ENCODE measurements around the gene GINS2. TPM values are rescaled to one million over a fixed set of nuclear protein-coding genes. Genes with fewer than 3 reads are reported as not detected.

The GINS2 gene
- total and polyA plus RNA-seq, 12 donors: 0.20 to 2.8 (median 0.72) TPM

DNA sequence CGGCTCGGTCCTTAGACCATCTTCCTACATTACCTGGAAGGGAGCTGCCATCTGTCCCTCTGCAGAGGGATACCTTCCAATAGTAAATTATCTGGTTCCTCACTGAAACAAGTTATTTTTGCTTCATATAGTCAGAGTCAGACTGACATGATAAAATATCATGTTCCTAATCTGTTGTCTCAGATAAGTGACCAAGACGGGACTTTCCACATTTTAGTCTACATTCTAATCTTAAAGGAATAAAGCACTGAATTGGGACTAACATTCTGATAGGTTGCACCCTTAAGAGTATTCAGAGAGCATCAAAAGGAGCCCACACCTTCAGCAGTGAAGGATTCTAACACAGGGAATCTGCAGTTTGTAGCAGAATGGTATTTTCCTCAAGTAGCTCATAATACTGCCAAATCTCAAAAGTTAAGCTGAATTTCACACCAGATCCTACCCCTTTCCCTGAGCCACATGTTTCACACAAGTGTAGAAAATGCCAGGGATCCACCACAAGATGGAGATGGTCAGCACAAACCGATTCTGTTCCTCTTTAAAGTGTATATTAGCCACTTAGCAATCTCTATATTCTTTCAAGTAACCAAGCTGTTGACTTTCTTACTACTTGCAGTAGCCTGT is 13.4 kb downstream of the GINS2 start:
- intact Hi-C loops (cut with DNase I): loop anchor here in 1 of 10 donors (5.0 kb wide), 1 partner anchor 42 kb away; no protein-coding TSS in a partner anchor

DNA sequence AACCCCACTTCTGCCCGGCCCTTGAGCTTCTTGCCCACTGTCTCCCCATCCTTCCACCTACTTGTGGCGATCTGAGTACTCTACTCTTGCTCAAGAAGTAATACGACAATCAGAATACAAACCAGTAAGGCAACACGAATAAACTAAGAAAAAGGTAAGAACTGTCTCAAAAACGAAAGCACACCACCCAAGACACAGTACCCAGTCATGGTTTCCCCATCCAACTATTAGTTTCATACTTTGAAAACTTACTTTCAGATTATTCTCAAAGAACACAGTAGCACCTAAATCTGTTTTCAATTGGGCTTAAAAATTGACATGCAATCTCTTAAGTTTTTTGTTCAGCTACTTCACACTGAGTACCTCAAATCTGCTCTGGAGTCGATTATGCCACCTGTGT is 13.9 kb downstream of the GINS2 start:
- H3K9me3 ChIP-seq: no peaks in the 10 kb centered on the region
- intact Hi-C loops (cut with DNase I): loop anchor here in 2 of 10 donors (5.0 kb wide), 1 partner anchor 42 kb away; no protein-coding TSS in a partner anchor
- H3K36me3 ChIP-seq: peaks cover 0 to 94% (median 16%) of the 10 kb centered on the region in 9 donors
- peak overlapping the region in 6 of 10 donors; percentile 19 to 72 (median 54) for H3K27ac ChIP-seq
- H3K27me3 ChIP-seq: no peaks in the 10 kb centered on the region
- peaks cover 2 to 27% (median 14%) of the 10 kb centered on the region in 9 donors for H3K4me1 ChIP-seq
- ATAC-seq (no peak), DNase-seq (no peak)
- WGBS, 2 donors: 93 to 95% methylated on average over 6 of the region's 6 CpGs
- TF ChIP-seq, protein P1, sequence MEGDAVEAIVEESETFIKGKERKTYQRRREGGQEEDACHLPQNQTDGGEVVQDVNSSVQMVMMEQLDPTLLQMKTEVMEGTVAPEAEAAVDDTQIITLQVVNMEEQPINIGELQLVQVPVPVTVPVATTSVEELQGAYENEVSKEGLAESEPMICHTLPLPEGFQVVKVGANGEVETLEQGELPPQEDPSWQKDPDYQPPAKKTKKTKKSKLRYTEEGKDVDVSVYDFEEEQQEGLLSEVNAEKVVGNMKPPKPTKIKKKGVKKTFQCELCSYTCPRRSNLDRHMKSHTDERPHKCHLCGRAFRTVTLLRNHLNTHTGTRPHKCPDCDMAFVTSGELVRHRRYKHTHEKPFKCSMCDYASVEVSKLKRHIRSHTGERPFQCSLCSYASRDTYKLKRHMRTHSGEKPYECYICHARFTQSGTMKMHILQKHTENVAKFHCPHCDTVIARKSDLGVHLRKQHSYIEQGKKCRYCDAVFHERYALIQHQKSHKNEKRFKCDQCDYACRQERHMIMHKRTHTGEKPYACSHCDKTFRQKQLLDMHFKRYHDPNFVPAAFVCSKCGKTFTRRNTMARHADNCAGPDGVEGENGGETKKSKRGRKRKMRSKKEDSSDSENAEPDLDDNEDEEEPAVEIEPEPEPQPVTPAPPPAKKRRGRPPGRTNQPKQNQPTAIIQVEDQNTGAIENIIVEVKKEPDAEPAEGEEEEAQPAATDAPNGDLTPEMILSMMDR (IDR thresholded peaks at IDR 0.05): no peak
- H3K4me3 ChIP-seq: no peak overlapping the region

More for the DNA sequence above, 13.4 kb downstream of the GINS2 start:
- Histone ChIP-seq H3K9me3 (no peaks in the 10 kb centered on the region), H3K36me3 (peaks cover 0 to 89% (median 14%) of the 10 kb centered on the region in 9 donors), H3K4me1 (peaks cover 2 to 27% (median 14%) of the 10 kb centered on the region in 9 donors), H3K4me3 (no peak overlapping the region), H3K27me3 (no peaks in the 10 kb centered on the region), H3K27ac (no peak overlapping the region)
- 63 to 70% methylated on average over 4 of the region's 4 CpGs for WGBS, 2 donors
- ATAC-seq (no peak), DNase-seq (no peak)
- TF ChIP-seq, protein P1 (IDR thresholded peaks at IDR 0.05): peak in 7 of 9 donors; percentile 5 to 52 (median 44)

DNA sequence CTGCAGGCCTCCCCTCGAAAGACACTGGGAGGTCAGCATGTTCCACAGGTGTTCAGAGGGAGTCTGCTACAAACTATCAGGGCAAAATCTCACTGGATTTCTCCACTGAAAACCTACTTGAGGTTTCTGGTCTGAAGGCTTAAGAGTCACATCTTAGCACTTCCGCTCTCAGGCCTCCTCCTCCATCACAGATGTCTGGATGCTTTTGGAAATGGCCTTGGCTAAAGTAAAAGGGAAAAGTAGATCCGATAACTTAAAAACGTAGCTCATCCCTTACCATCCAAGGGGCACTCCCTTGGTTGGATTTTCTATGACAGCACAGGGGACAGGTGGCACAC is 14.4 kb downstream of the GINS2 start:
- H3K4me1 ChIP-seq: peaks cover 2 to 27% (median 14%) of the 10 kb centered on the region in 9 donors
- TF ChIP-seq, protein P1 (IDR thresholded peaks at IDR 0.05): no peak
- H3K27me3 ChIP-seq: no peaks in the 10 kb centered on the region
- WGBS, 2 donors: 60 to 65% methylated on average over 4 of the region's 4 CpGs
- H3K36me3 ChIP-seq: peaks cover 0 to 99% (median 20%) of the 10 kb centered on the region in 9 donors
- no peak for DNase-seq
- no peaks in the 10 kb centered on the region for H3K9me3 ChIP-seq
- peak overlapping the region in 6 of 10 donors; percentile 19 to 72 (median 54) for H3K27ac ChIP-seq
- ATAC-seq: no peak
- no peak overlapping the region for H3K4me3 ChIP-seq
- intact Hi-C loops (cut with DNase I): loop anchor here in 1 of 10 donors (5.0 kb wide), 1 partner anchor 43 kb away; no protein-coding TSS in a partner anchor

DNA sequence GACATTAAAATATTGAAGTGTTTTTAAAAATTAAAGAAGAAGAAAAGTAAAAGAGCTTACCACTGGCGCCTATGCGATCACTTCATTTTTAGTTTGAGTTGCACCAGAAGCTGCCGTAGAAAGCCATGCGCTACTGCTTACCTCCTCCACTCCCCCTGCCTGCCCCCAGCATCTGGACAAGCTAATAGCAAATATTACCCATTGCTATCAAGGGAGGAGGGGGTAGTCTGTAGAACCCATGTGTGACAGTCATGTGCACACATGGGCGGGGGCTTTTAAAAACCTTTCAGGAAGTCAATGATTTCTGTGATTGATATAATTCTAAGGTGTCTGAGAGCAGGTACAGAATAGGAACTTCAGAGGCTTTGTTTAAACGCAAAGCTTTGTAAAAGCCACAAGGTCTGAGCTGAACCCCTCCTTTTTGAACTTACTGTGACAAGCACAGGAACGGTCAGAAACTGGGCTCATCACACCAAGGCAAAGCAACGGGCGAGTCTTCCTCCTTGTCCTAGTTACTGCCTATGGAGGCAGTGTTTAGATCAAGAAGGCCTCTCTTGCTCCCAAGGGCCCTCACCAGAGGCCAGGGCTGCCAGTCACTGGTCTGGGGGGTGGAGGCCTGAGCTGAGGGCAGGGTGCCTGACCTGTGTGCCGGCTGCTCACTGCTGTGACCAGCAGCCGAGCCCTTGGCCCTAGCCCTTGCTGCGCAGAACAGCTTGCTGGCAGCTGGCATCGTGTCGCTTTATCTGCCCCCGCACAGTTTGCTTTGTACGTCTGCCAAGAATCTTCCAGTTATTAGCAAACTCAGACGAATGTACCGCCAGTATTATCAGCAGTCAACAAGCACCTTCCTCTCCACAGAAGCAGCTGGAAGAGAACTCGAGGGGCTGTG is 15.0 kb downstream of the GINS2 start:
- H3K27me3 ChIP-seq: no peaks in the 10 kb centered on the region
- 52 to 54% methylated on average over 19 of the region's 19 CpGs for WGBS, 2 donors
- H3K4me3 ChIP-seq: no peak overlapping the region
- H3K36me3 ChIP-seq: peaks cover 0 to 99% (median 26%) of the 10 kb centered on the region in 9 donors
- DNase-seq: peak; percentile 70 to 72
- TF ChIP-seq, protein P1 (IDR thresholded peaks at IDR 0.05): no peak
- H3K9me3 ChIP-seq: no peaks in the 10 kb centered on the region
- intact Hi-C loops (cut with DNase I): loop anchor here in 1 of 10 donors (5.0 kb wide), 1 partner anchor 44 kb away; no protein-coding TSS in a partner anchor
- peak; percentile 82 to 97 (median 94) for ATAC-seq
- peak overlapping the region in 7 of 10 donors; percentile 19 to 72 (median 51) for H3K27ac ChIP-seq
- H3K4me1 ChIP-seq: peaks cover 2 to 27% (median 14%) of the 10 kb centered on the region in 9 donors
